IMR-90 (cell line): ENCODE data around the gene MRE11. TPM values are rescaled to one million over a fixed set of nuclear protein-coding genes. Genes with fewer than 3 reads are reported as not detected.
A peak's percentile ranks its signal among the peaks of the same experiment; 100 is the strongest.

Experiments used
- ATAC-seq: fragments of 200-7000 bp; cut with Tn5 transposase; 2 replicates; pipeline ENCODE4 v1.9.1; 2020; ENCODE audit warnings: low read depth, mild to moderate bottlenecking, moderate library complexity
- BruUV-seq: library from RNA; stranded (reverse); fragments of 400-500 nt; replicated peaks from 2 replicates; lab custom pipeline; 2021; lab: Mats Ljungman, UMichigan
- CTCF ChIA-PET: fragments of 300-600 bp; formaldehyde crosslinking; extraction: SDS; loops from one replicate; lab custom pipeline; 2021; ENCODE audit warnings: antibody characterized with exemption; lab: Yijun Ruan, JAX
- POLR2A ChIA-PET: fragments of 300-600 bp; sonication (Branson Sonifier 250); formaldehyde crosslinking; loops from one replicate; lab custom pipeline; 2022; ENCODE audit warnings: antibody characterized with exemption; ENCODE audit not compliant: unreplicated experiment; lab: Charles Lee
- DNase-seq: peaks from one replicate; pipeline ENCODE4 v3.0.0; 2013
- H2AFZ ChIP-seq: replicated peaks from 2 replicates; pipeline ENCODE3; 2013; ENCODE audit warnings: low read length, mild to moderate bottlenecking; ENCODE audit not compliant: poor library complexity
- H2AK5ac ChIP-seq: 2 replicates; pipeline ENCODE4 v1.6.1; 2013; ENCODE audit warnings: low read depth, low read length, inconsistent platforms
- H2AK9ac ChIP-seq: replicated peaks from 2 replicates; pipeline ENCODE3; 2013; ENCODE audit warnings: mild to moderate bottlenecking, low read depth, low read length, moderate library complexity; ENCODE audit not compliant: poor library complexity
- H2BK120ac ChIP-seq: 2 replicates; pipeline ENCODE4 v1.6.1; 2013; ENCODE audit warnings: low read depth, low read length, inconsistent platforms
- H2BK15ac ChIP-seq: 3 replicates; pipeline ENCODE4 v1.6.1; 2013; ENCODE audit warnings: low read depth, low read length, inconsistent platforms
- H2BK20ac ChIP-seq: 2 replicates; pipeline ENCODE4 v1.6.1; 2013; ENCODE audit warnings: low read depth, mild to moderate bottlenecking, inconsistent platforms, low read length, moderate library complexity
- H2BK5ac ChIP-seq: 2 replicates; pipeline ENCODE4 v1.6.1; 2013; ENCODE audit warnings: mild to moderate bottlenecking, low read depth, low read length, inconsistent platforms; ENCODE audit not compliant: poor library complexity, severe bottlenecking
- H3K14ac ChIP-seq: replicated peaks from 2 replicates; pipeline ENCODE4 v1.6.1; 2013; ENCODE audit warnings: low read depth, low read length, inconsistent platforms
- H3K18ac ChIP-seq: 2 replicates; pipeline ENCODE4 v1.6.1; 2013; ENCODE audit warnings: low read depth, low read length, control low read depth
- H3K23ac ChIP-seq: 2 replicates; pipeline ENCODE4 v1.6.1; 2013; ENCODE audit warnings: low read depth, low read length, inconsistent platforms
- H3K27ac ChIP-seq: 2 replicates; pipeline ENCODE4 v1.5.1; 2013; ENCODE audit warnings: mild to moderate bottlenecking, control low read depth, low read length; ENCODE audit not compliant: insufficient read depth
- H3K27me3 ChIP-seq: 2 replicates; pipeline ENCODE4 v1.6.1; 2013; ENCODE audit warnings: low read length; ENCODE audit not compliant: control insufficient read depth, insufficient read depth
- H3K36me3 ChIP-seq: 2 replicates; pipeline ENCODE4 v1.6.1; 2013; ENCODE audit warnings: low read length, mixed read lengths; ENCODE audit not compliant: control insufficient read depth, insufficient read depth
- H3K4ac ChIP-seq: 2 replicates; pipeline ENCODE4 v1.6.1; 2013; ENCODE audit warnings: low read depth, low read length, inconsistent platforms
- H3K4me1 ChIP-seq: 2 replicates; pipeline ENCODE4 v1.6.1; 2013; ENCODE audit warnings: low read length, mixed read lengths; ENCODE audit not compliant: control insufficient read depth, insufficient read depth
- H3K4me2 ChIP-seq: 2 replicates; pipeline ENCODE4 v1.6.1; 2013; ENCODE audit warnings: low read depth, mild to moderate bottlenecking, control low read depth, low read length, moderate library complexity
- H3K4me3 ChIP-seq: 2 replicates; pipeline ENCODE4 v1.5.1; 2013; ENCODE audit warnings: low read depth, mild to moderate bottlenecking, control low read depth, low read length, moderate library complexity; ENCODE audit not compliant: insufficient read depth
- H3K56ac ChIP-seq: 2 replicates; pipeline ENCODE4 v1.6.1; 2013; ENCODE audit warnings: low read length, inconsistent platforms; ENCODE audit not compliant: insufficient read depth; ENCODE audit errors: extremely low read depth
- H3K79me1 ChIP-seq, 2 experiments: 2 replicates each; pipeline ENCODE4 v1.6.1; 2013; ENCODE audit warnings: low read length in 2 of 2, inconsistent platforms in 1 of 2, low read depth in 1 of 2
- H3K9ac ChIP-seq: 2 replicates; pipeline ENCODE4 v1.6.1; 2013; ENCODE audit warnings: low read depth, low read length, control low read depth
- H3K9me1 ChIP-seq: 2 replicates; pipeline ENCODE4 v1.6.1; 2013; ENCODE audit warnings: low read length, inconsistent platforms; ENCODE audit not compliant: insufficient read depth
- H3K9me3 ChIP-seq: 2 replicates; pipeline ENCODE4 v1.6.1; 2013; ENCODE audit warnings: low read length; ENCODE audit not compliant: control insufficient read depth, insufficient read depth
- H4K20me1 ChIP-seq: 2 replicates; pipeline ENCODE4 v1.6.1; 2013; ENCODE audit warnings: low read length, inconsistent platforms; ENCODE audit not compliant: insufficient read depth
- H4K5ac ChIP-seq: 2 replicates; pipeline ENCODE4 v1.6.1; 2013; ENCODE audit warnings: mild to moderate bottlenecking, low read depth, low read length, control low read depth
- H4K8ac ChIP-seq, 2 experiments: 2 replicates each; pipeline ENCODE4 v1.6.1; 2013; ENCODE audit warnings: low read depth in 2 of 2, low read length in 2 of 2, control low read depth in 1 of 2, inconsistent platforms in 1 of 2
- H4K91ac ChIP-seq: 2 replicates; pipeline ENCODE4 v1.6.1; 2013; ENCODE audit warnings: low read depth, low read length, inconsistent platforms; ENCODE audit not compliant: insufficient read depth
- BHLHE40 ChIP-seq: fragments of 150-350 bp; IDR thresholded peaks from 2 replicates; pipeline ENCODE4 v1.6.1; 2016; ENCODE audit warnings: mild to moderate bottlenecking, low read depth, low read length
- CEBPB ChIP-seq: IDR thresholded peaks from 2 replicates; pipeline ENCODE4 v1.6.1; 2012; ENCODE audit warnings: low read depth, low read length, improper control_type of control experiment
- CHD1 ChIP-seq: IDR thresholded peaks from 2 replicates; pipeline ENCODE4 v1.6.1; 2012; ENCODE audit warnings: low read depth, low read length, improper control_type of control experiment
- FOS ChIP-seq: fragments of 150-350 bp; IDR thresholded peaks from 2 replicates; pipeline ENCODE4 v1.6.1; 2016; ENCODE audit warnings: low read depth, low read length
- MAFK ChIP-seq: IDR thresholded peaks from 2 replicates; pipeline ENCODE4 v1.6.1; 2012; ENCODE audit warnings: low read depth, low read length, improper control_type of control experiment
- MAZ ChIP-seq: IDR thresholded peaks from 2 replicates; pipeline ENCODE4 v1.6.1; 2012; ENCODE audit warnings: low read depth, mild to moderate bottlenecking, low read length, improper control_type of control experiment, moderate library complexity, borderline replicate concordance
- MXI1 ChIP-seq: IDR thresholded peaks from 2 replicates; pipeline ENCODE4 v1.6.1; 2012; ENCODE audit warnings: low read depth, mild to moderate bottlenecking, low read length, moderate library complexity, borderline replicate concordance
- POLR2A ChIP-seq: IDR thresholded peaks from 2 replicates; pipeline ENCODE4 v1.6.1; 2012; ENCODE audit warnings: mild to moderate bottlenecking, low read depth, low read length
- RAD21 ChIP-seq: IDR thresholded peaks from 2 replicates; pipeline ENCODE4 v1.6.1; 2012; ENCODE audit warnings: low read length, improper control_type of control experiment
- RCOR1 ChIP-seq: IDR thresholded peaks from 2 replicates; pipeline ENCODE4 v1.6.1; 2012; ENCODE audit warnings: mild to moderate bottlenecking, low read length, improper control_type of control experiment; ENCODE audit not compliant: insufficient replicate concordance
- RFX5 ChIP-seq: IDR thresholded peaks from 2 replicates; pipeline ENCODE4 v1.8.0; 2012; ENCODE audit warnings: low read depth, mild to moderate bottlenecking, low read length, moderate library complexity
- SMC3 ChIP-seq: fragments of 150-350 bp; IDR thresholded peaks from 2 replicates; pipeline ENCODE4 v1.6.1; 2016; ENCODE audit warnings: low read depth, mild to moderate bottlenecking, antibody characterized with exemption, low read length, moderate library complexity
- whole genome bisulfite sequencing, 2 experiments: methylation state at CpG; one replicate each; pipeline versions ENCODE4 v1.1.5 to v1.1.7; 2013; ENCODE audit warnings: missing lambda C conversion rate in 2 of 2; ENCODE audit not compliant: insufficient read length in 1 of 2; ENCODE audit errors: extremely low coverage in 2 of 2; 5-methylcytosine and 5-hydroxymethylcytosine counted together
- dilution Hi-C: fragments of 300-500 bp; cut with HindIII; formaldehyde crosslinking; loops from one replicate; pipeline ENCODE4 v1.14.3; 2018; ENCODE audit warnings: low sequenced_read_pairs; ENCODE audit not compliant: unreplicated experiment
- in situ Hi-C: fragments of 300-500 bp; cut with MboI; formaldehyde crosslinking; loops from 3 replicates; pipeline ENCODE4 v1.14.3; 2019; ENCODE audit warnings: low sequenced_read_pairs, inconsistent platforms, mixed read lengths
- intact Hi-C: fragments of 100-400 bp; cut with micrococcal nuclease; formaldehyde crosslinking; loops from 2 replicates; pipeline ENCODE4 v1.10.0; 2022
- polyA plus RNA-seq, 3 experiments: library from polyadenylated mRNA; depleted of rRNA; stranded (reverse); fragments of >200 nt; gene quantifications; 2 replicates each; pipeline ENCODE4 v1.2.3, GENCODE V29; 2012; ENCODE audit warnings: low replicate concordance in 1 of 3
- total RNA-seq: library from RNA; depleted of rRNA; stranded (reverse); fragments of >200 nt; gene quantifications from 2 replicates; pipeline ENCODE4 v1.2.3, GENCODE V29; 2012
- TF ChIP-seq, protein P1 (sequence below): conservative IDR thresholded peaks from 2 replicates; pipeline ENCODE4 v1.5.1; 2012; ENCODE audit warnings: mild to moderate bottlenecking, low read depth, low read length, improper control_type of control experiment
- TF ChIP-seq, protein P2 (sequence below): fragments of 150-350 bp; IDR thresholded peaks from 2 replicates; pipeline ENCODE4 v1.6.1; 2016; ENCODE audit warnings: low read depth, mild to moderate bottlenecking, low read length, moderate library complexity, borderline replicate concordance
- TF ChIP-seq, protein P3 (sequence below): fragments of 150-350 bp; IDR thresholded peaks from 2 replicates; pipeline ENCODE4 v1.6.1; 2017; ENCODE audit warnings: mild to moderate bottlenecking, antibody characterized with exemption, low read length, low read depth

Gene MRE11
- total and polyA plus RNA-seq, 2 of the 4 experiments (the other 2 are of a cell fraction) = 9.0 to 15.6 TPM

DNA sequence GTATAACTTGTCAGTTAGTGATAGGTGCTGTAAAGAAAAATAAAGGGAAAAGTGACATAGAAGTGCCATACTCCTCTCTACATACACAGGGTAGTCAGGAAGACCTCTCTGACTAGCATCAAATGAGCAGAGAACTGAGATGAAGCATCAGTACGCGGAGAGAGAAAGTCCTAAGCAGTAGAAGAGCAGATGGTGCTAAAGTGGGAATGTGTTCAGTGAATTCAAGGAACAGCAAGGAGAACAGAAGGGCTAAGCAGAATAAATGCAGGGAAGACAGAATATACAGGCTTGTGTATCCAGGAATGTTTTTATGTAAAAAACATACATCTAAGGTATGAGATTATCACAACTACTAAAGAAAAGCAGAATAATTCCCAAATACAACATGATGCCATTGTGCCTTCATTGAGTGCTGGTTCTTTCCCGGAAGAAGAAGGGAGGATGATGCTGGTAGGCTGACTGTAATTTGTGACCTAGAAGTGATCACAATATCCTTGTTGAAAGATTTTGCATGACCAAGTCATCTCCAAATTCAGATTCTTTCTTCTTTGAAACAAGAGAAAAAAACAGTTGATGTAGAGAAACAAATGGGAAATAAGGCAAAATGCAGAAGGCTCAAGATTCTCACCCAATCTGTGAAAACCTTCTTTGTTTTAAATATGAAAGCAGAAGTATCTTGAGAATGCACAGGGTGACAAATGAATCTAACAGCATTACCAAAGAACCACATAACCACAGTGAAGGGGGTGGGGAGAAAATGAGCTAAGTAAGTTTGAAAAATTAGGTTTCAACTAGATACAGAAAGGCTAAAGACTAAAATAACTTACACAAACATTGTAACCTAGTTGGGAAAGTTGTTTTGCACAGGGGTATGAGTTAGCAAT is 20.5 kb downstream of the MRE11 start:
- Histone ChIP-seq H3K9me3 (no peaks in the 10 kb centered on the region), H3K27me3 (no peaks in the 10 kb centered on the region), H3K18ac (no peak overlapping the region), H4K8ac (no peak overlapping the region), H3K36me3 (peaks cover 4% of the 10 kb centered on the region; the same call in 1 of the 2 replicates), H3K23ac (no peak overlapping the region), H2BK15ac (no peak overlapping the region), H4K5ac (no peak overlapping the region), H3K14ac (no peak overlapping the region), H2AFZ (no peak overlapping the region), H3K56ac (no peak overlapping the region), H4K91ac (no peak overlapping the region), H2AK5ac (no peak overlapping the region), H3K9ac (no peak overlapping the region), H4K20me1 (no peaks in the 10 kb centered on the region), H2BK20ac (no peak overlapping the region), H3K9me1 (no peaks in the 10 kb centered on the region), H3K4me1 (no peaks in the 10 kb centered on the region), H3K4me3 (no peak overlapping the region), H3K79me1 (no peaks in the 10 kb centered on the region), H2AK9ac (no peak overlapping the region), H2BK5ac (no peak overlapping the region), H3K27ac (no peak overlapping the region), H2BK120ac (no peak overlapping the region), H3K4me2 (no peak overlapping the region), H3K4ac (no peak overlapping the region)
- WGBS, 2 experiments = 92% methylated on average over 2 of the region's 3 CpGs; no CpG with 5 or more reads in 1 of the 2 experiments
- ChIA-PET POLR2A (interaction anchor here (0.7 kb wide), 1 partner anchor 387 kb away, joined by 3 read pairs; no protein-coding TSS in a partner anchor), CTCF (no interaction called here)
- ATAC-seq = no peak
- intact Hi-C loops = no loop called here
- dilution Hi-C loops = no loop called here
- DNase-seq = peak; percentile 10
- no TSS peak for BruUV-seq
- in situ Hi-C loops = no loop called here
- TF ChIP-seq, protein P1, sequence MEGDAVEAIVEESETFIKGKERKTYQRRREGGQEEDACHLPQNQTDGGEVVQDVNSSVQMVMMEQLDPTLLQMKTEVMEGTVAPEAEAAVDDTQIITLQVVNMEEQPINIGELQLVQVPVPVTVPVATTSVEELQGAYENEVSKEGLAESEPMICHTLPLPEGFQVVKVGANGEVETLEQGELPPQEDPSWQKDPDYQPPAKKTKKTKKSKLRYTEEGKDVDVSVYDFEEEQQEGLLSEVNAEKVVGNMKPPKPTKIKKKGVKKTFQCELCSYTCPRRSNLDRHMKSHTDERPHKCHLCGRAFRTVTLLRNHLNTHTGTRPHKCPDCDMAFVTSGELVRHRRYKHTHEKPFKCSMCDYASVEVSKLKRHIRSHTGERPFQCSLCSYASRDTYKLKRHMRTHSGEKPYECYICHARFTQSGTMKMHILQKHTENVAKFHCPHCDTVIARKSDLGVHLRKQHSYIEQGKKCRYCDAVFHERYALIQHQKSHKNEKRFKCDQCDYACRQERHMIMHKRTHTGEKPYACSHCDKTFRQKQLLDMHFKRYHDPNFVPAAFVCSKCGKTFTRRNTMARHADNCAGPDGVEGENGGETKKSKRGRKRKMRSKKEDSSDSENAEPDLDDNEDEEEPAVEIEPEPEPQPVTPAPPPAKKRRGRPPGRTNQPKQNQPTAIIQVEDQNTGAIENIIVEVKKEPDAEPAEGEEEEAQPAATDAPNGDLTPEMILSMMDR = no peak
- TF ChIP-seq MXI1 (no peak), RCOR1 (no peak), RAD21 (no peak), CEBPB (no peak), BHLHE40 (no peak), RFX5 (no peak), MAFK (no peak), POLR2A (no peak), FOS (no peak), MAZ (no peak), CHD1 (no peak), SMC3 (no peak)
- TF ChIP-seq, protein P2, sequence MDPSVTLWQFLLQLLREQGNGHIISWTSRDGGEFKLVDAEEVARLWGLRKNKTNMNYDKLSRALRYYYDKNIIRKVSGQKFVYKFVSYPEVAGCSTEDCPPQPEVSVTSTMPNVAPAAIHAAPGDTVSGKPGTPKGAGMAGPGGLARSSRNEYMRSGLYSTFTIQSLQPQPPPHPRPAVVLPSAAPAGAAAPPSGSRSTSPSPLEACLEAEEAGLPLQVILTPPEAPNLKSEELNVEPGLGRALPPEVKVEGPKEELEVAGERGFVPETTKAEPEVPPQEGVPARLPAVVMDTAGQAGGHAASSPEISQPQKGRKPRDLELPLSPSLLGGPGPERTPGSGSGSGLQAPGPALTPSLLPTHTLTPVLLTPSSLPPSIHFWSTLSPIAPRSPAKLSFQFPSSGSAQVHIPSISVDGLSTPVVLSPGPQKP = no peak
- TF ChIP-seq, protein P3, sequence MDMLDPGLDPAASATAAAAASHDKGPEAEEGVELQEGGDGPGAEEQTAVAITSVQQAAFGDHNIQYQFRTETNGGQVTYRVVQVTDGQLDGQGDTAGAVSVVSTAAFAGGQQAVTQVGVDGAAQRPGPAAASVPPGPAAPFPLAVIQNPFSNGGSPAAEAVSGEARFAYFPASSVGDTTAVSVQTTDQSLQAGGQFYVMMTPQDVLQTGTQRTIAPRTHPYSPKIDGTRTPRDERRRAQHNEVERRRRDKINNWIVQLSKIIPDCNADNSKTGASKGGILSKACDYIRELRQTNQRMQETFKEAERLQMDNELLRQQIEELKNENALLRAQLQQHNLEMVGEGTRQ = no peak
